GM12864 (cell line): ENCODE measurements around the gene ACTRT2.

ENCODE experiments used
- DNase-seq: peaks from one replicate; pipeline ENCODE4 v3.0.0-alpha.2; 2011; ENCODE audit warnings: low read depth
- H3K4me3 ChIP-seq: 2 replicates; pipeline ENCODE4 v1.5.1; 2011; ENCODE audit warnings: mild to moderate bottlenecking, low read depth, low read length, control low read depth
- CTCF ChIP-seq: IDR thresholded peaks from 2 replicates; pipeline ENCODE4 v1.5.1; 2011; ENCODE audit warnings: low read depth, mild to moderate bottlenecking, moderate library complexity, low read length, control low read depth, inconsistent platforms; ENCODE audit errors: missing control alignments

Gene ACTRT2

DNA sequence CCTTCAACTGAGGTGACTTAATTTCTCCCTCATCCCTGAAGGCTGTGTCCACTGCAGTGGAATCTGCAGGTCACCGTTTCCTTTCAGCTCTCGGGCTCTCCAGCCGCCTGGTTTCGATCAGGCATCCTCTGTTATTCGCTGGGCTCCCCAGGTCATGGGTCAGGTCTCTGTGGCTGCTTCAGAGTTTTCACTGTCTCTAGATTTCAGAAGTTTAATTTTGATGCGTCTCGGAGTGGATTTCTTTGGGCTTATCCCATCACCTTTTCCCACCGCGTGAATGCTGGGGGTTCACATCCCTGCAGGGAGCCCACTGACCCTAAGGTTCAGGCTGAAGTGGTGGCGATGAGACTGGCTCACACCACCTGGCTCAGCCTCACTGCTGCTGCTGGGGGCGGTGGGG is 3.3 kb downstream of the ACTRT2 start:
- TF ChIP-seq CTCF: no peak

GRCh38 chr1:3026124-3026523 is 4.9 kb downstream of the ACTRT2 start:
- no peak overlapping the region for H3K4me3 ChIP-seq
- no peak for TF ChIP-seq CTCF
- no peak for DNase-seq

More for the DNA sequence above, 3.3 kb downstream of the ACTRT2 start:
- no peak overlapping the region for H3K4me3 ChIP-seq
- DNase-seq: no peak

- TF ChIP-seq CTCF: no peak
- H3K4me3 ChIP-seq: no peak overlapping the region
- no peak for DNase-seq
These were observed 5.5 kb downstream of the ACTRT2 start for GRCh38 chr1:3026581-3027391.

DNA sequence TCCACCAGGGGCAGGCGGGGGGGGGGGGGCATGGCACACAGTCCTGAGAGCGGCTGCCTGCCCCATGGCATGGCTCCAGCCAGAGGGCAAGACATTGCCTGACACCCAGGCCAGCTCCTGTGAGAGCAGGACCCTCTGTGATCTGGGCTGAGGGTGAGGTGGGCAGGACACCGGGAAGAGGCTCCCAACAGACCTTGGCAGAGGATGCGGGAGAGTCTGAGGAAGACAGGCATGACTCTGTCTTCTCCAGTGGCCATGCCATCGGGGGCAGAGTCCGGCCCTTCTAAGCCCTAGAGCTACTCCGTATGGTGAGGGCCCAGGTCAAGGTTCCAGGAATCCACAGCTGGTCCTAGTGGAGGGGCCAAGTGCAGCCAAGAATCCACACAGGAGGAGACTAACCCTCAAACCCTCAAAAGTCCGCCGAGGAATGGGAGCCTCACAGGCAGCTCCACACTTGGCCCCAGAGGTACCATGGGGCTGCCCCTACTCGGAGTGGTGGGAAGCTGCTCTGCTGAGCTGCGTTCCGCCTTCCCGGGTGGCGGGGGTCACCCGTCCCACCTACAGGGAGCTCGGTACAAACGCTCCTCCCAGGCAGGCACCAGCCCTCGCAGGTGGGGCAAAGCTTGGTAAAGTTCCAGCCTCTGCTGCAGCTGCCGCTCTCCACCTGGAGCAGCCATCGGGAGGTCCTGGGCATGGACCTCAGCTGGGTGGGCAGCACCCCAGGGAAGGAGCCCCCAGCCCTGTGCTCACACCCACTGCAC is 6.5 kb downstream of the ACTRT2 start:
- TF ChIP-seq CTCF: no peak

GRCh38 chr1:3028531-3029282 is 7.4 kb downstream of the ACTRT2 start:
- no peak for DNase-seq
- no peak overlapping the region for H3K4me3 ChIP-seq
- no peak for TF ChIP-seq CTCF

More for the DNA sequence above, 6.5 kb downstream of the ACTRT2 start:
- DNase-seq: no peak
- H3K4me3 ChIP-seq: no peak overlapping the region

- TF ChIP-seq CTCF: no peak
- no peak overlapping the region for H3K4me3 ChIP-seq
- no peak for DNase-seq
These were observed 8.3 kb downstream of the ACTRT2 start for GRCh38 chr1:3029481-3029961.
